HG03066 (cell line): ENCODE data around the gene ARIH2.

Experiments used
- ATAC-seq: cut with Tn5 transposase; IDR thresholded peaks from one replicate; pipeline ENCODE4 v1.9.1; 2021; ENCODE audit warnings: low read depth; ENCODE audit not compliant: unreplicated experiment

Gene ARIH2

GRCh38 chr3:48928679-48929078 lies 10.0 kb downstream of the ARIH2 start:
- no peak for ATAC-seq

GRCh38 chr3:48929358-48930035 lies 10.9 kb downstream of the ARIH2 start:
- no peak for ATAC-seq

GRCh38 chr3:48930590-48930989 lies 11.9 kb downstream of the ARIH2 start:
- no peak for ATAC-seq

GRCh38 chr3:48931944-48932580 lies 13.4 kb downstream of the ARIH2 start:
- ATAC-seq, result no peak

- no peak for ATAC-seq
Measured at GRCh38 chr3:48934333-48934991, 15.8 kb downstream of the ARIH2 start.

- no peak for ATAC-seq
Measured at GRCh38 chr3:48935530-48935929, 16.9 kb downstream of the ARIH2 start.

GRCh38 chr3:48938156-48938555 lies 19.5 kb downstream of the ARIH2 start:
- ATAC-seq, result no peak

GRCh38 chr3:48938689-48939088 lies 20.0 kb downstream of the ARIH2 start:
- ATAC-seq, result no peak

GRCh38 chr3:48945432-48945831 lies 26.8 kb downstream of the ARIH2 start:
- ATAC-seq, result no peak

- no peak for ATAC-seq
Measured at GRCh38 chr3:48945891-48946549, 27.4 kb downstream of the ARIH2 start.

GRCh38 chr3:48949376-48949717 lies 30.7 kb downstream of the ARIH2 start:
- ATAC-seq, result no peak

- no peak for ATAC-seq
Measured at GRCh38 chr3:48950051-48950450, 31.4 kb downstream of the ARIH2 start.

- ATAC-seq, result no peak
Measured at GRCh38 chr3:48951764-48952163, 33.1 kb downstream of the ARIH2 start.

GRCh38 chr3:48952510-48953118 lies 34.0 kb downstream of the ARIH2 start:
- ATAC-seq, result no peak

GRCh38 chr3:48957006-48957705 lies 38.5 kb downstream of the ARIH2 start:
- no peak for ATAC-seq

GRCh38 chr3:48960841-48961413 lies 42.3 kb downstream of the ARIH2 start:
- ATAC-seq, result no peak

- no peak for ATAC-seq
Measured at GRCh38 chr3:48962340-48962739, 43.7 kb downstream of the ARIH2 start.

- ATAC-seq, result no peak
Measured at GRCh38 chr3:48962939-48963338, 44.3 kb downstream of the ARIH2 start.

- no peak for ATAC-seq
Measured at GRCh38 chr3:48963591-48963990, 44.9 kb downstream of the ARIH2 start.

GRCh38 chr3:48966367-48966766 lies 47.7 kb downstream of the ARIH2 start:
- ATAC-seq, result no peak
